Measurements from ENCODE around the gene LRRC25. TPM values are rescaled to one million over a fixed set of nuclear protein-coding genes. Genes with fewer than 3 reads are reported as not detected.

Gene LRRC25
- total and polyA plus RNA-seq, 10 of the 15 experiments (the other 5 are each of a cell fraction or from before 2014, with no cell fraction given), result 0.38 to 2.9 (median 1.2) TPM

DNA sequence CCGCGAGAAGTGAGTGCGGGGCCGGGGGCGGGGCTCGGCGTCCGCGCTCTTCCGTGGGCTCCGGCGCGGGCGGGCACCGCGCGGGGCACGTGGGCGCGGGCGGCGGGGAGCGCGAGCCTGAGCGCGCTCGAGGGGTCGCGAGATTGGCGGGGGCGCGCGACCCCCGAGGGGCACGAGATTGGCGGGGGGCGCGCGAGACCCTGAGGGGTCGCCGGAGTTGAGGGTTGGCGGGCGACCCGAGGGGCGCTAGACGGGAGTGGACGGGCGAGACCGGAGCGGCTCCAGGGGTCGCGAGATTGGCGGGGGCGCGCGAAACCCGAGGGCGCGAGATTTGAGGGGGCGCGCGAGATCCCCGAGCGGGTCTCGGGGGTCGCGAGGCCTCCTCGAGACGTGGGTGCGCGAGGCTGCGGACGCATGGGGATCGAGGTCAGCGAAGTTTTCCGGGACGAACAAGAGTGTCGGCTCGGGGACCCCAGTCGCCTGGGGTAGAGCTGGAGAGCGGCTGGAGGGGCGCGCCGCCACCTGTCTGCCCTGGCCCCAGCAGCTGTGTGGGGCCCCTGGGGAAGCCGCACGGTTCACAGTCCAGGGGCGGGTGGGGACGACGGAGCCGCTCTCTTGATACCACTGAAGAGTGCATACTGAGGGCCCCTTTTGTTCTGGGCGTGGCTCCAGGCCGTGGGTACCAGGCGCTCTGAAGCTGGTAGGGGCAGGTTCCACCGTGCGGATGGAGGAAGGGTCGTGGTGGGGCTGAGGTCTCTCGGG is 22.5 kb upstream of the LRRC25 start (continued):
- TF ChIP-seq ZBTB40 (IDR thresholded peaks at IDR 0.05; ENCODE audit: borderline replicate concordance) (no peak), HSF1 (IDR thresholded peaks at IDR 0.05; ENCODE audit: low read depth, low read length) (no peak), IRF5 (IDR thresholded peaks at IDR 0.05; ENCODE audit: borderline replicate concordance) (no peak), MTA2 (IDR thresholded peaks at IDR 0.05; ENCODE audit: low read depth) (peak; percentile 30; the same call in 1 of the 2 replicates), CEBPB (IDR thresholded peaks at IDR 0.05; ENCODE audit: borderline replicate concordance in 1 of 2, low read depth in 2 of 2, low read length in 2 of 2) (no peak), TBL1XR1 (IDR thresholded peaks at IDR 0.05; ENCODE audit: low read depth, low read length) (no peak), MEF2A (IDR thresholded peaks at IDR 0.05; ENCODE audit: insufficient read depth, low read depth, low read length) (no peak), CREB1 (IDR thresholded peaks at IDR 0.05; ENCODE audit: low read depth) (no peak), NR2F1 (conservative IDR thresholded peaks at IDR 0.05) (no peak), SIX5 (IDR thresholded peaks at IDR 0.05; ENCODE audit: low read depth, low read length, severe bottlenecking) (no peak), RELA (IDR thresholded peaks at IDR 0.05; ENCODE audit: borderline replicate concordance, partially characterized antibody) (no peak)
- TF ChIP-seq, protein P1, sequence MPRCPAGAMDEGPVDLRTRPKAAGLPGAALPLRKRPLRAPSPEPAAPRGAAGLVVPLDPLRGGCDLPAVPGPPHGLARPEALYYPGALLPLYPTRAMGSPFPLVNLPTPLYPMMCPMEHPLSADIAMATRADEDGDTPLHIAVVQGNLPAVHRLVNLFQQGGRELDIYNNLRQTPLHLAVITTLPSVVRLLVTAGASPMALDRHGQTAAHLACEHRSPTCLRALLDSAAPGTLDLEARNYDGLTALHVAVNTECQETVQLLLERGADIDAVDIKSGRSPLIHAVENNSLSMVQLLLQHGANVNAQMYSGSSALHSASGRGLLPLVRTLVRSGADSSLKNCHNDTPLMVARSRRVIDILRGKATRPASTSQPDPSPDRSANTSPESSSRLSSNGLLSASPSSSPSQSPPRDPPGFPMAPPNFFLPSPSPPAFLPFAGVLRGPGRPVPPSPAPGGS (IDR thresholded peaks at IDR 0.05; ENCODE audit: borderline replicate concordance, insufficient read depth, low read depth, low read length, poor library complexity, severe bottlenecking), result no peak
- TF ChIP-seq, protein P2, sequence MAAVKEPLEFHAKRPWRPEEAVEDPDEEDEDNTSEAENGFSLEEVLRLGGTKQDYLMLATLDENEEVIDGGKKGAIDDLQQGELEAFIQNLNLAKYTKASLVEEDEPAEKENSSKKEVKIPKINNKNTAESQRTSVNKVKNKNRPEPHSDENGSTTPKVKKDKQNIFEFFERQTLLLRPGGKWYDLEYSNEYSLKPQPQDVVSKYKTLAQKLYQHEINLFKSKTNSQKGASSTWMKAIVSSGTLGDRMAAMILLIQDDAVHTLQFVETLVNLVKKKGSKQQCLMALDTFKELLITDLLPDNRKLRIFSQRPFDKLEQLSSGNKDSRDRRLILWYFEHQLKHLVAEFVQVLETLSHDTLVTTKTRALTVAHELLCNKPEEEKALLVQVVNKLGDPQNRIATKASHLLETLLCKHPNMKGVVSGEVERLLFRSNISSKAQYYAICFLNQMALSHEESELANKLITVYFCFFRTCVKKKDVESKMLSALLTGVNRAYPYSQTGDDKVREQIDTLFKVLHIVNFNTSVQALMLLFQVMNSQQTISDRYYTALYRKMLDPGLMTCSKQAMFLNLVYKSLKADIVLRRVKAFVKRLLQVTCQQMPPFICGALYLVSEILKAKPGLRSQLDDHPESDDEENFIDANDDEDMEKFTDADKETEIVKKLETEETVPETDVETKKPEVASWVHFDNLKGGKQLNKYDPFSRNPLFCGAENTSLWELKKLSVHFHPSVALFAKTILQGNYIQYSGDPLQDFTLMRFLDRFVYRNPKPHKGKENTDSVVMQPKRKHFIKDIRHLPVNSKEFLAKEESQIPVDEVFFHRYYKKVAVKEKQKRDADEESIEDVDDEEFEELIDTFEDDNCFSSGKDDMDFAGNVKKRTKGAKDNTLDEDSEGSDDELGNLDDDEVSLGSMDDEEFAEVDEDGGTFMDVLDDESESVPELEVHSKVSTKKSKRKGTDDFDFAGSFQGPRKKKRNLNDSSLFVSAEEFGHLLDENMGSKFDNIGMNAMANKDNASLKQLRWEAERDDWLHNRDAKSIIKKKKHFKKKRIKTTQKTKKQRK (IDR thresholded peaks at IDR 0.05; ENCODE audit: low read depth, low read length), result no peak
- TF ChIP-seq, protein P3, sequence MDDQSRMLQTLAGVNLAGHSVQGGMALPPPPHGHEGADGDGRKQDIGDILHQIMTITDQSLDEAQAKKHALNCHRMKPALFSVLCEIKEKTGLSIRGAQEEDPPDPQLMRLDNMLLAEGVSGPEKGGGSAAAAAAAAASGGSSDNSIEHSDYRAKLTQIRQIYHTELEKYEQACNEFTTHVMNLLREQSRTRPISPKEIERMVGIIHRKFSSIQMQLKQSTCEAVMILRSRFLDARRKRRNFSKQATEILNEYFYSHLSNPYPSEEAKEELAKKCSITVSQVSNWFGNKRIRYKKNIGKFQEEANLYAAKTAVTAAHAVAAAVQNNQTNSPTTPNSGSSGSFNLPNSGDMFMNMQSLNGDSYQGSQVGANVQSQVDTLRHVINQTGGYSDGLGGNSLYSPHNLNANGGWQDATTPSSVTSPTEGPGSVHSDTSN (IDR thresholded peaks at IDR 0.05; ENCODE audit: insufficient replicate concordance, low read depth, low read length), result no peak
